M059J (cell line): ENCODE measurements around the gene FKBP4. TPM values are rescaled to one million over a fixed set of nuclear protein-coding genes. Genes with fewer than 3 reads are reported as not detected.

Experiments used
- DNase-seq: peaks from one replicate; pipeline ENCODE4 v3.0.0-alpha.2; 2012; ENCODE audit warnings: low read depth
- total RNA-seq: library from RNA; depleted of rRNA; stranded (reverse); fragments of >200 nt; shearing (Covaris generic); gene quantifications from 2 replicates; pipeline ENCODE4 v1.2.3, GENCODE V29; 2014

The FKBP4 gene
- total RNA-seq, 1 experiment from 2014 or later: 43.0 TPM

DNA sequence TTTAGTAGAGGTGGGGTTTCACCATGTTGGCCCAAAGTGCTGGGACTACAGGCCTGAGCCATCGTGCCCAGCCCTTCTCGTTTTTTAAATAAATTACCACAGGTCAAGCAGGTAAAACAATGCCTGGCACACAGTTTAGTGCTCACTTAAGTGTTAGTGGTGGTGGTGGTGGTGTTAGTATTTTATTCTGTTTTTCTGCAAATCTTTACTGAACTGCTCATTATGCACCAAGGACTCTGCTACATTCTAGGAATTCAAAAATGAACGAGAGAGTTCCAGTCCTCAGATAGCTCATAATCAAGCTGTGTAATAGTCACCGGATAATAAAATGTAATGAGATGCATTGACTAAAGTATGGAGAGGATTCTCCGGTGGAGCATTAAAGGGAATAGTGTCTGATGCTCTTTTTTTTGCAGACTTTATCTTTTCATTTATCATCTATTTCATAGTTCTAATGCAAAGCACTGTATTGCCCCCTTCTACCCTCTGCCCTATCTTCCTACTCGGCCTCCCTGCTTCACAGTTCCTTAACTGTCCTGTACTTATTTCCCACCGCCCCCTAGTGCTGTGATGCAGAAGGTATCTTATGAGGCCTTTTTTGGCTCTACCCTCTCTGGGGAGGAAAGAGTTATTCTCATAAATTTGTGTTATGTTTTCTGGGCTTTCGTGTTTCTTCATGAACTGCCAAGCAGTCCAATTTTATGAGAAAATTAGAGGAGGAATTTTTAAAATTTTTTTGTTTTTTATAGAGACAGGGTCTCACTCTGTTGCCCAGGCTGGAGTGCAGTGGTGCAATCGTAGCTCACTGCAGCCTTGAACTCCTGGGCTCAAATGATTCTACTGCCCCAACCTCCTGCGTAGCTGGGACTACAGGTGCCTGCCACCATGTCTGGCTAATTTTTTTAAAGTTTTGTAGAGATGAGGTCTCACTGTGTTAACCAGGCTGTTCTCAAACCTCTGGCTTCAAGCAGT, 18.7 kb downstream of the FKBP4 start:
- peak; percentile 72 for DNase-seq

DNA sequence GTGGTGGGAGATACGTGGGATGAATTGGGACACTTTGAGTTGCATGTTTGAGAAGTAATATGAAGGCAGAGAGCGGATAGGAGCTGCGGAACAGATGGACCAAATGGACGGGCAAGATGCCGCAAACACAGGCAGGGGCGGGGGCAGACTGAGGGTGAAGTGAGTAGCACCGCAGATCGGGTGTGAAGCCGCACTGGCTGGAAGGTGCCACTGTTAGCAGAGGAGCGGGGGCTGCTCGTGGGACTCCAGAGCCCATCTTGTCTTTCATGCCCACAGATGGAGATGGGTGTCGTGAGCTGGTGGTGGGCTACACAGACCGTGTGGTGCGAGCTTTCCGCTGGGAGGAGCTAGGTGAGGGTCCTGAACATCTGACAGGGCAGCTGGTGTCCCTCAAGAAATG, 25.0 kb downstream of the FKBP4 start:
- no peak for DNase-seq

DNA sequence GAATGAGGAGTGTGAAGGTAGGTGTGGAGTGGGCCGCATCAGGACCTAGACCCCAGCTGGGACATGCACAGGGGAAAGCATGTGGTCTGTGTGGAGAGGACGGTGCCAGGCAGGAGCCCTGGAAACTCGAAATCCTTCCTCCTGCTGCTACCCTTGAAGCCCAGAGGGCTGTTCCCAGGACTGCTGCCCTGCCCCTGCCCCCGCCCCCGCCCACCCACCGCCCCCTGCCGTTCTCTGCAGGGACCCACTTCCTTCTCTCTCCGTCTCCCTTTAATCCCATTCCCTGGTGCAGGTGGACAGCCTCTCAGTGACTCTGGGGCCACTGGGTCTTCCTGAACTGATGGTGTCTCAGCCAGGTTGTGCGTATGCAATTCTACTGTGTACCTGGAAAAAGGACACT, 25.7 kb downstream of the FKBP4 start:
- no peak for DNase-seq

DNA sequence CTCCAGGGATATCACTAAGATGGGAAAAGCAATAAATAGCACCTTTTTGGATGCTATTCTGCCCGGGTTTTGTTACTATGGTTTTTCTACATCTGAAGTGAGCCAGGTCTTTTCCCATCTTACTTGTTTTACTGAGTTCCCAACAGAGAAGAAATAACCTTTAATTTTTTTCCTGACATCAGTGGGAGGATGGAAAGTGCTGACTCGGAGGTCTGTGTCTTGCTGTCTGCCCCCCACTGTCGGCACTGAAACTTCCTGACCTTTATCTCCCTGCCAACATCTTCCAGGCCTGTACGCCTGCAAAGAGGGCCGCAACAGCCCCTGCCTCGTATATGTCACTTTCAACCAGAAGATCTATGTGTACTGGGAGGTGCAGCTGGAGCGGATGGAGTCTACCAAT, 28.7 kb downstream of the FKBP4 start:
- no peak for DNase-seq

DNA sequence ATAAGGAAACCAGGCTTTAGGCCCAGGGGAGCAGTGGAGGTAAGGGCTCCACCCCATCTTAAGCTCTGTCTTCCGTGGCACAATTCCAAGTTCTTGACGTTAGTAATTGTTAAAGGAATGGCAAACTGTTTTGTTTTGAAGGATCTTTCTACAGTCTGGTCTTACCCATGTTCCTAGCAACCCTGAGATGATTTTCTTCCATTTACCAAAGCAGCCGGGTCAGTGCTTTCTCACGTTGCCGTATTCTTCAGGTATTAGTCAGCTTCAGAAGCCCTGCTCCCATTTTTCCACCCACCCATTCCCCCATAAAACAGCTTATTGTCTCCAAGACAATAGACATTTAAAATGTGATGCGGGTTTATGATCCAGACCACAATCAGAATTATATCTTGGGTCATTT, 29.8 kb downstream of the FKBP4 start:
- no peak for DNase-seq

DNA sequence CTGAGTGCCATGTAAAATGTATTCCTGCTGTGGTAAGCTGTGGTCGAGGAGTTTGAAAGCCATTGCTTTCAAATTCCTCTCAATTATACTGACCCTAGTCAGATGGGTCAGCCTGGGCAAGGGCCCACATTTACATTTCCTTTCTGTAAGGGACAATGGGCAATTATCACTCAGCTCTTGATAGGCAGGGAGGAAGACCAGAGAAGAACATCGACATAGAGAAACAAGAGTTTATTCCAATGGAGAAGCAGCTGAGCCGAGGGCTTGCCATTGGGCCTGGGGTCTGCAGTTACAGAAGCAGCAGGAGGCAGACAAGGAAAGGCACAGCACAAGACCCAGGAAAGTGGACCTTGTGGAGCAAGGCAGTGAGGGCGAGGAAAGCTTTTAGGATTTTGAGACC, 30.4 kb downstream of the FKBP4 start:
- DNase-seq: no peak

DNA sequence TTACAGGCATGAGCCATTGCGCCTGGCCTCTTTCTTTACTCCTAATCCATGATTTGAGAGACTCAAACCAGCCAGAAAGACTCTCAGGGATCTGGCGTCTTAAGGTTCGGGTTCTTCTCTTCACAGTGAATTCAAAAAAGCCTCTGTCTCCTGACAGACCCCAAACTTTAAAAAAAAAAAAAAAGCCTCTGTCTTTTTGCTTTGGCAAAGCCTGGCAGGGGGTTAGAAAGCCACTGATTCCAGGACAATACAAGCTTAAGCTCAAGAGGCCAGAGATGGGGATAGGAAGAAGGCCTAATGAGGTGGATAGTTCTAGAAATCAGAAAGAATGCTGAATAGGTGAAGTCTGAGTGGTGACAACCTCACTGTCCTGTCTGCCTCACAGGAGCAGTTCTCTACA, 31.3 kb downstream of the FKBP4 start:
- no peak for DNase-seq

DNA sequence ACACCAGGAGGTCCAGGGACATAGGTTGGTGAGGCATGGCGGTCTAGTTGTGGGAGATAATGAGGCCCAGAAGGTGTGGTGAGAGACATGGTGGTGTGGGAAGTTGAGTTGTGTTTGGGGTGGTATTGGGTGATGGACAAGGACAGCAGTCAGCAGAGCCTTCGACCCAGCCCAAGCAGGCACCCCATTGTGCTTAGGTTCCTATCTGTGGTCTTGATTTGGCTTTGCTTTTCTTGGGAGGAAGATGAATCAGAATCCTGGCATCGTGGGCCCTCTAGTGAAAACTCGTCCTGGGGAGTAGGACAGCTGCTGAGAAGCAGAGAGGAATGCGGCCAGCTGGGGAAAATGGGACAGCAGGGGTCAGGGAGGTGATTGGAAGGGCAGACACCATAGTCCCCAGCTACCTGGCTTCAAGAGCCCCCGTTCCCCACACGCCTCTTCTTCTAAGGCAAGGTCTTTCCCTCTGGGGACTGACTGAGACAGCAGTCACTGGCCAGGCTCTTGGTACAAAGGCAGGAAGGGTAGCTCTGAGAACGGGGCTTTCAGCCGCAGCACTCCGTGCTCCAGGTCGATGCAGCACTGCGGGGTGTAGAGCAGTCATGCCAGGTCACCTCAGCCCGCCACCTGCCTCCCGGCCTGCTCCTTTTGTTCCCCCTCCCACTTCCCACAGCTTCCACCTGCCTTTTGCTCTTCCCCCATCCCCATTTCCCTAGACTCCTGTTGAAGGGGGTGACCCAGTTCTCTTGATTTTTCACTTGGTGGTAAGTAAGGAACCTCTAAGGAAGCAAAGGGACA, 32.1 kb downstream of the FKBP4 start:
- no peak for DNase-seq

DNA sequence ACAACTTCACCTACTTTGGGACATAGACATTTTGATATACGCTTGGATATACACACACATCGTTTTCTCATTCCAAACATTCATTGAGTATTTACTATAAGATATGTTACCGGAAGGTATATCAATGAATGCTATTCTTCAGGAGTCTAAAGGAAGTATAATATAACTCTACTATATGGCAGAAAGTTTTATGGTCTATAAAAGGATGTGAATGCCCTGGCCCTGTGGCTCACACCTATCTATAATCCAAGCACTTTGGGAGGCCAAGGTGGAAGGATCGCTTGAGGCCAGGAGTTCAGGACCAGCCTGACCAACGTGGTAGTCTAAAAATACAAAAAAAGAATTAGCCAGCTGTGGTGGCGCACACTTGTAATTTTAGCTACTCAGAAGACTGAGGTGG, 34.5 kb downstream of the FKBP4 start:
- no peak for DNase-seq

DNA sequence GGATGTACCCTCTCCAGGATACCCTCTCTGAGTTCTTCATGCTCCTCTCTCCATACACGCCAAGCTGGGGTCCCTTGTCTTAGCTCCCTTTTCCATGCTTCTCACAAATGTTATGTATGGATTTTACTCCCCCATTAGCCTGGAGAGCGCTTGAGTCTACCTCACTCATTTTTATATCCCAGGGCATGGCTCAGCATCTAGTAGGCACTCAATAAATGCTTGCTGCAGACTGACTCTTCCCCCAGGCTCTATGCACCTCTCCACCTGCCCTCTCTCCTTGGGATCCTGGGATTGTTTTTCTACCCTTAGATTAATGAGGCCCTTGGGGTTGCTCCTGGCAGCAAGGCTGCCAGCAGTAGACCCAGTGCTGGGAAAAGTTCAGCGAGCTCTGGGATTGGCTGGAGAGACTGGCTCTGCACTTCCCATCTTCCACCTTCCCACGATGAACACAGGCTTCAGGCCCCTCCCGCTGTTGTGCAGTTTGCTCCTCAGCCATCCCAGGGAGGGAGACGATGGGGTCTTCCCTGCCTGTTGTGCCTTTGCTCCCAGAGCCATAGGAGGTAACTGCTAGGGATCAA, 37.9 kb downstream of the FKBP4 start:
- DNase-seq: no peak

DNA sequence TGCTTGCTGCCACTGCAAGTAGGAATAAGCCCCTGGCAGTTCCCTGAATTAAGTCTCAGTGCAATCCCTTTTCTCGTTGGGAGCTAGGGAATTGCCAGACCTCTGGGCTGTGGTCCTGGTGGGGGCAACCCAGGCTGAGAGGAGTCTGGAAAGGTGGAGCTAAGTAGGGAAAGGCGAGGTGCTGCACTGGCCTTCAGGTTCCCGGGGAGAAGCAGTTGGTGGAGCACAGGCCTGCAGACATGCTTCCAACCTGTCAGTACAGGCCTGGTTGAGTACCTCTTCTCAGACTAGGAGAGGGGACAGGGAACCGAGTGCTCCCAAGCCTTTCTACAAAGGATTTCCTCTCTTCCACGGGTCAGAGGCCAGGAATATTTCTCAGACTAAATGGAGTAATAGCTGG, 38.6 kb downstream of the FKBP4 start:
- DNase-seq: no peak

DNA sequence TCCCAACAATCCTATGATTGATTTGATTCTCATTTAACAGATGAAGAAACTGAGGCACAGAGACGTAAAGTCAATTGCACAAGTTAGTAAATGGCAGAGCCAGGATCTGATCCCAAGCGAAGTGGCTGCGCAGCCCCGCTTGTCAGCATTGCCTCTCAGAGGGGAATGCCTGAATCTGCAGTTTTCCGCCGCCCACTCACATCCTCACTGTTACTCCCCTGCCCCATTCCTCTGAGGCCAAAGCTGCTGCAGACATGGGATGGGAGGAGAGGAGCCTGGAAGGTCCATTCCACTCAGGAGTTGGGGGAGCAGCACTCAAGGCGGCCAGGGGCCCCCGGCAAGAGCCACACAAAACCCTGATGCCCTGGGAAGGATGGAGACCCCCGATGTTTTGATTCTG, 39.0 kb downstream of the FKBP4 start:
- no peak for DNase-seq

DNA sequence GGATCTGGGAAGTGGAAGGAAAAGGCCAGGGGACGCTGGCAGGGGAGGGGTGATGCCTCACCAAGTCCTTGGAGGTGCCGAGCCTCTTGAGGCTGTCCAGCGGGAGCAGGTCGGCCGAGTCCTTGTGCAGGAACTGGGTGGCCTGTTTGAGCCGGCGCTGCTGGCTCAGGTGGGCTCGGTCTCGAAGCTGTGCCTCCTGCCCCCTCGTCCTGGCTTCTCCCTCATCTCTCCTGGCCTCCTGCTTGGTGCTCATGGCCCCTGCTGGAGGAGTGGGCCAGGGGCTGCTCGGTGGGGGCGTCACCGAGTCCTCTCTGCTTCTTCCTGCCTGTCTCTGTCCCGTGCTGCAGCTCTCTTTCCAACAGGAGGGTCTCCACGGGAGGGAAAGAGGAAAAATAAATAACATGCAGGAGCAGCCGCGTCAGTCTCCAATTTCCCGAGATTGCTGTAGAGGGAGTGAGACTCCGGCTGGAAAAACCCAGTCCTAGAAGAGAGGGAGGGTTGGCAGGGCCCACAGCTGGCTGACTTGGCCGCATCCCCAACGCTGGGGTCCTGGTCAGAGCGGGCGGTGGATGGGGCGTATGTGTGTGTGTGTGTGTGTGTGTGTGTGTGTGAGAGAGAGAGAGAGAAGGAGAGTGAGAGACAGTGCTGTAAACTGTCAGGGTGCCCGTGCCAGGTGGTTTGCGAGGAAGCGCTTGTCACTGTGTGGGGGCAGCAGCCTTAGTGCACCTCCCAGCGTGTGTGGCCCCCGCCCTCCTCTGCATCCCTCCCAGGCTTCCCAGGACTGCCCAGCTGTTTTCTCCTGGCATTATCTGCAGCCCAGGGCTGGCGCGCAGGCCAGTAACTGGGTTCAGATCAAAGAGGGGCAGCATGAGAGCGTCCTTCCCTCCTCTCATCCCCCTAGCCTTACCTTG, 40.1 kb downstream of the FKBP4 start, which contains the start of gene NRIP2:
Gene NRIP2, minus strand, starts transcription at position 455 of the 911 bp plus-strand sequence. Its CDS starts 52 bp downstream, at position 403.
- DNase-seq: no peak

DNA sequence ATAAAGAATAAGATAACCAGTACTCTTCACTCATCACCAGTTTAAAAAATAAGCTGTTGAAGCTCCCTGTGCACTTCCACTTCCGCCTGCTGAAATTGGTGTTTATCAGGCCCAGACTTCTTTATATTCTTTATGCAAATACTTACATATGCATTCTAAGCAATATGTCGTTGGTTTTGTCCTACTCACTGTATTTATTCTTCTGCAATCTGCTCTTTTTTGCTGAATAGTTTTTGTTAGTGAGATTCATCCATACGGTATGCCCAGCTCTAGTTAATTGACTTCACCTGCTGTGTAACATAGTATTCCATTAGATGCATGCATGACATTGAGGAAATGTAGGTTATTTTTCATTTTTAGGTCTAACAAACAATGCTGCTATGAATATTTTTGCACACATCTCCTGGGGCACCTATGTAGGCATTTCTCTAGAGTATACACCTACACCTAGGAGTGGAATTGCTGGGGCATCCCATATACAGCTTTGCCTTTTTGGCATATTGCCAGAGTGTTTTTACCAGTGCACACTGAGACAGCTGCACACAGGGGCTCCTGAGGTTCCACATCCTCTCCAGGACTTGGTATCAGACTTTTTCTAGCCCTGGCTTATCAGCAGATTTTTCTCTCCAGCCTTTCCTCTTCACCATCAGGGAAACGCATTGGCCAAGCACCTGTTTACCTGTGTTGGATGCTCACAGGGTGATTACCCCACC, 41.1 kb downstream of the FKBP4 start:
- DNase-seq: no peak

DNA sequence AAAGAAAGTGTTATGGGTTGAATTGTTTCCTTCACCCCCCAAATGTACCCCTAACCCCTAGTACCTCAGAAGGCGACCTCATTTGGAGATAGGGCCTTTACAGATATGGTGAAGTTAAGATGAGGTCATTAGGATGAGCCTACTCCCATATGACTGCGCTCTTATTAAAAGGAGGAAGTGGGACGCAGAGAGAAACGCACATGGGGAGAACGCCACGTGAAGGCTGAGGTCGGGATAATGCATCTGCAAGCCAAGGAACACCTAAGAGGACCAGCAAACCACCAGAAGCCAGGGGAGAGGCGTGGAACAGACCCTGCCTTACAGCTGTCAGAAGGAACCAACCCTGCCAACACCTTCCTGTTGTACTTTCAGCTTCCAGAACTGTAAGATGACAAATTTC, 41.8 kb downstream of the FKBP4 start:
- DNase-seq: no peak

DNA sequence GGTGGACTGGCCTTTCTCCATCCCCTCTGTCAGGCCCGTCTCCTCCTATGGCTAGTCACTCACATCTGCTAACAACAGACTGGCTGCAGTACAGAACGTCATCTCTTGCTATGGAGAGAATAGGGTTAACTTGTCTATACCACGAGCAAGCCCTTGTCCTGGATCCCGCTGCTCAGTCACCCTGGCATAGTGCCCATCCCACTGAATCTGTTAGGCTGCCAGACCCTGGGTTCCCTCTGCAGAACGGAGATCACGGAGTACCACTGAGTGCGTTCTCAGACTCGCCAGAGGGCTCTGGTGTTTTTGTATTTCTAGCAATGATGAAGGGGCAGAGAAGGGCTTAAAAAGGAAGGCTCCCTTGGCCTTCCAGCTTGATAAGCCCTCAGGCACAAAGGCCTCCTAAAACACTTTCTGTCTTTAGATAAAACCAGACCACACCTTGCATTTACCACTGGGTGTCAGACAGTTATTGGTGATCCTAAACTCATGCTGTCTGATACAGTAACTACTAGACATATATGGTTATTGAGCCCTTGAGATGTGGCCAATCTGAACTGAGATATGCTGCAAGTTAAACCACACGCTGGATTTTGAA, 46.4 kb downstream of the FKBP4 start:
- DNase-seq: no peak

DNA sequence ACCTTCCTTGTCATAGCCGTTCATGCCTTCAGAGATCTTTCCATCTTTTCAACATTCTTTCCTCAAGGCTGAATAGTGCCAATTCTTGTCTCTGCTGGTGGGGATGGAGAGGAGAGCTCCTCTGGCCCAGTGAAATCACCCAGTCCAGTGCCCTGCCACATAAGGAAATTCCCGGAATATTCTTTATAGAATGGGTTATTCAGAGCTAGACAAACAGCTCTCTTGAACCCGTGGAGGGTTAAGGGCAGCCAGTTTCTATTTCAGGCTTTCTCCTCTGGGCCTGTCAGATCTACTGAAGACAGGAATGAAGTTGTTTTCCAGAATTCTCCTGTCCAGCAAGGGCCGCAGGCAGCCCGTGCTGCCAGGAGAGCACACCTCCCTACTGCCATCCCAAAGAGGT, 48.2 kb downstream of the FKBP4 start:
- no peak for DNase-seq

DNA sequence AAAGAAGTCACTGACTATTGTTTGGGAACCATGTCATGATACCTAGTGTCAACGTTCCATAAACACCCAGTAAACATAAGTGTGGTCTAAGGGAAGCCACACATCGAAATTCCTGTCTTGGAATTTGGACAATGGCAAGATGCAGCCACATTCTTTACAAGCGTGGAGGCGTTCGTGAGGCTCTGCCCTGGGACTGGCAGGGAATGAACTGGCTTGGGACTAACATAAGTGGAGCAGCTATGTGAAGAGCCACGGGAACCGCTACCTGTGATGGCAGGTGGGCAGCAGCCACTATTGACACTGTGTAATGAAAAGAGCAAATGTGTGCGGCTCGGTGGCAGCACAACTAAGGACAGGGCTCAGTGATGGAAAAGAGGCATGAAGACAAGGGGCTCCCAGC, 50.0 kb downstream of the FKBP4 start:
- DNase-seq: no peak

DNA sequence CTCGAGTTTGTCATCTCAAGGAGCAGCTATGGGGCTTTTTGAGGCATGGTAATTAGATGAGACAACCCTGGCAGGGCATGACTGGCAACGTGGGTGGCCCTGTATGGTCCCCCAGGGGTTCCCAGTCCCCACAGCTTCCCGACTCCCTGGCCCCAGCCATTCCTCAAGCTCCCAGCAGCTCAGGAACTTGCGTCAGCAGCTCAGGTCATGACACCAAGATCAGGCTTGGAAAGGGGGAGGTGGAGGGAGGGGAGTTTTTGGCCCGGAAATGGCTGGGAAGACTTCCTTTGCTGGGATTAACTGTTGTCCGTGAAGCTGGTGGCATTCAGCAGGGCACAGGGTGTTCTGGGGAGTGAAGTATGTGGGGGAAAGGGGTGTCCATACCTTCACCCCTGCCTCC, 50.5 kb downstream of the FKBP4 start:
- peak; percentile 43 for DNase-seq

DNA sequence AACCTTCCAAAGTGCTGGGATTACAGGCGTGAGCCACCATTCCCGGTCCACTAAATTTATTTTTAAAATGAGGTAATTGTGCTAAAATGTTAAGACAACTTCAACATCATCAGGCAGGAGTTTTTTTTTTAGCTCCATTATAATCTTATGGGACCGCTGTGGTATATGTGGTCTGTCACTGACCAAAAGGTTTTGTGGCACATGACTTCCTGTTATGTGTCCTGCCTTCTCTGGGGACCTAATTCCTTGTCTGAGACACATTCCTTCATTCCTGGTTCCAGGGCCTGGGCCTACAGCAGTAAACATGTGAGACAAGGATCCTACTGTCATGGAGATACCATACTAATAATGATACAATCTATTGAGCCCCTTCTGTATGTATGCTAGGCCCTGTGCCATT, 57.2 kb downstream of the FKBP4 start:
- no peak for DNase-seq
